ENCODE measurements around the gene CAMK1D. TPM values are rescaled to one million over a fixed set of nuclear protein-coding genes. Genes with fewer than 3 reads are reported as not detected.

CAMK1D gene
- total RNA-seq, 4 donors from 2014 or later, result 8.8 to 17.8 (median 13.9) TPM

DNA sequence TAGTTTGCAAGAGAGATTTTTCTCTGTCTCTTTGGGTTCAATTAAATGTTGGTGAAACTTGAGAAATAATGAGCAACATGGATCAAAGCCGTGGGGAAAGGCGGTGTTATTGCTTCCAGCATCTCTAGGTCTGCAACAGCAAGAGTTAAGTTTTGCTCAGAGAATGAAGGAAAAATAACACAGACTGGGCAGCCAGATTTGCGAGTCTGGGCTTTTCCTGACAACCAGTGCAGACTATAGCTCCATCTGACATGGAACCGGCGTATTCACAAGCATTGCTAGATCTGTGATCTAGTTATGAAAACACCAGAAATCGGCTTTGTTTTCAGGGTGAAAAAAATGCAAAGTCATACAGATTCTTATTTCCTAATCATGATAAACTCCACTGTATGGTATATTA is 110.4 kb downstream of the CAMK1D start:
- TF ChIP-seq, protein P1, sequence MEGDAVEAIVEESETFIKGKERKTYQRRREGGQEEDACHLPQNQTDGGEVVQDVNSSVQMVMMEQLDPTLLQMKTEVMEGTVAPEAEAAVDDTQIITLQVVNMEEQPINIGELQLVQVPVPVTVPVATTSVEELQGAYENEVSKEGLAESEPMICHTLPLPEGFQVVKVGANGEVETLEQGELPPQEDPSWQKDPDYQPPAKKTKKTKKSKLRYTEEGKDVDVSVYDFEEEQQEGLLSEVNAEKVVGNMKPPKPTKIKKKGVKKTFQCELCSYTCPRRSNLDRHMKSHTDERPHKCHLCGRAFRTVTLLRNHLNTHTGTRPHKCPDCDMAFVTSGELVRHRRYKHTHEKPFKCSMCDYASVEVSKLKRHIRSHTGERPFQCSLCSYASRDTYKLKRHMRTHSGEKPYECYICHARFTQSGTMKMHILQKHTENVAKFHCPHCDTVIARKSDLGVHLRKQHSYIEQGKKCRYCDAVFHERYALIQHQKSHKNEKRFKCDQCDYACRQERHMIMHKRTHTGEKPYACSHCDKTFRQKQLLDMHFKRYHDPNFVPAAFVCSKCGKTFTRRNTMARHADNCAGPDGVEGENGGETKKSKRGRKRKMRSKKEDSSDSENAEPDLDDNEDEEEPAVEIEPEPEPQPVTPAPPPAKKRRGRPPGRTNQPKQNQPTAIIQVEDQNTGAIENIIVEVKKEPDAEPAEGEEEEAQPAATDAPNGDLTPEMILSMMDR (IDR thresholded peaks at IDR 0.05; ENCODE audit: low read depth), result no peak

- TF ChIP-seq, protein P1 (IDR thresholded peaks at IDR 0.05; ENCODE audit: low read depth), result no peak
Observed at GRCh38 chr10:12463459-12463838, 114.1 kb downstream of the CAMK1D start.

DNA sequence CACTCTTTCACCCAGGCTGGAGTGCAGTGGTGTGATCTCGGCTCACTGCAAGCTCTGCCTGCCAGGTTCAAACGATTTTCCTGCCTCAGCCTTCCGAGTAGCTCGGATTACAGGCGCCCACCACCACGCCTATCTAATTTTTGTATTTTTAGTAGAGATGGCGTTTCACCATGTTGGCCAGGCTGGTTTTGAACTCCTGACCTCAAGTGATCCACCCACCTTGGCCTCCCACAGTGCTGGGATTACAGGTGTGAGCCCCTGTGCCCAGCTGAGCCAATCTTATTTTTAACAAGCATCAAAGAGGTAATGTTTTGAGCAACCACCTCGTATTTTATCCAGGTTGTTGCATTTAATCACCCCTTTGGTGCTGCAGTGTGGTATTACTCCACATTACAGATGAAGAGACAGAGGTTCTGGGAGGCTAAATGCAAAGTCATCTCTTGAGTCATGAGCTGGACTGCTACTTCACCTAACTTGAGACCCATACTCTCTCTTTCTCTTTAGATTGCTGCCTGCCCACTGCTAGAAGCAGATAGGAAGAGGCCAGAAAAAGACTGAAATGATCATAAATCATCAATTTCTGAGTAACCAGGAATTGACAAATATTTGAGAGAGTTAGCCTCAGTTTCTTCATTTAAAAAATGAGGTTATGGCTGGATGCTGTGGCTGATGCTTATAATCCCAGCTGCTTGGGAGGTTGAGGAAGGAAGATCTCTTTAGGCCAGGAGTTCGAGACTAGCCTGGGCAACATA is 116.2 kb downstream of the CAMK1D start:
- TF ChIP-seq, protein P1 (IDR thresholded peaks at IDR 0.05; ENCODE audit: low read depth), result no peak

DNA sequence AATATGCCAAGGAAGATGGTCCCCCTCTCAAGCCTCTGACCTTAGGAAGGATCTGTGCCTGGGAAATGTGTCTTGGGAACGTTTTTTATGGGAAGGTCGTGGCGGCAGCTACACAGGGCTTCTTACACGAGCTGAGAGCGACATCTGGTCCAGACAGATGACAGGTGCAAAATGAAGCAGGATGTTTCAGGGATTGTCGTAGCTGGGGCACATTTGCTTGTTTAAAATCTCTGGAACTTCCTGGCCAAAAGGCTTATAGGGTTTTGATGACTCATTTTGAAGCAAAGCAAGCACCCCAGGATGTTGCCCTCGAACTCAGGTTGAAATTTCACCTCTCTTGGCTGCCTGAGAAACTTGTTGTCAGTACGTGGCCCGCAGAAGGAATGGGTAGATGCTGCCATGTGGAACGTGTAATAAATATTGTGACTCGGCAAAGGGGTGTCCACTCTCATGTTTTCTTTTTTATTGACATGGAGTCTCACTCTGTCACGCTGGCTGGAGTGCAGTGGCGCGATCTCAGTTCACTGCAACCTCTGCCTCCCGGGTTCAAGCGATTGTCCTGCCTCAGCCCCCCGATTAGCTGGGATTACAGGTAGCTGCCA is 117.5 kb downstream of the CAMK1D start:
- TF ChIP-seq, protein P1 (IDR thresholded peaks at IDR 0.05; ENCODE audit: low read depth), result no peak

- TF ChIP-seq, protein P1 (IDR thresholded peaks at IDR 0.05; ENCODE audit: low read depth), result no peak
Observed at GRCh38 chr10:12469345-12469744, 120.0 kb downstream of the CAMK1D start.

DNA sequence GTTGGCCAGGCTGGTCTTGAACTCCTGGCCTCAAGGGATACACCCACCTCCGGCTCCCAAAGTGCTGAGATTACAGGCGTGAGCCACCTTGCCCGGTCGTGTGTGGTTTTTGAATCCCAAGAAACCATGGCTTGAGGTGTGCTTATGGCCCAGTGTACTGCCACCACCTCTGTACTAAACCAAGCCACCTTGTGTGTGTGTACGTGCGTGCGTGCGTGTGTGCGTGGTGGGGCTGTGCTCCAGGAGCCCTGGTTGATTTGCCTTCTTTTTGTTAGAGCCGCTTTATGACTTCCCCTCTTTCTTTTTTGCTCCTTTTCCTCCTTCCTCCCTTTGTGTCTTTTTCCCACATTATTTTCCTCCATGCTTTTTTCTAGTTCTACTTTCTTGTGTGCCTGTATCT is 121.4 kb downstream of the CAMK1D start:
- TF ChIP-seq, protein P1 (IDR thresholded peaks at IDR 0.05; ENCODE audit: low read depth), result no peak

- TF ChIP-seq, protein P1 (IDR thresholded peaks at IDR 0.05; ENCODE audit: low read depth), result no peak
Observed at GRCh38 chr10:12471135-12471534, 121.8 kb downstream of the CAMK1D start.
